Testis (tissue), 2 donors: ENCODE data around the gene SCN4A.

Source experiments
- CTCF ChIP-seq, 3 experiments: fragments of 450-650 bp in 2 of 3; fragments of 200-600 bp in 1 of 3; sonication (generic) in 1 of 3; IDR thresholded peaks; one replicate each; pipeline ENCODE4 v1.5.1; 2016 to 2019; ENCODE audit warnings: antibody characterized with exemption in 3 of 3, mild to moderate bottlenecking in 2 of 3, moderate library complexity in 1 of 3
- POLR2A ChIP-seq: fragments of 450-650 bp; IDR thresholded peaks from one replicate; pipeline ENCODE4 v1.6.1; 2017; ENCODE audit warnings: antibody characterized with exemption, mild to moderate bottlenecking, moderate library complexity

DNA sequence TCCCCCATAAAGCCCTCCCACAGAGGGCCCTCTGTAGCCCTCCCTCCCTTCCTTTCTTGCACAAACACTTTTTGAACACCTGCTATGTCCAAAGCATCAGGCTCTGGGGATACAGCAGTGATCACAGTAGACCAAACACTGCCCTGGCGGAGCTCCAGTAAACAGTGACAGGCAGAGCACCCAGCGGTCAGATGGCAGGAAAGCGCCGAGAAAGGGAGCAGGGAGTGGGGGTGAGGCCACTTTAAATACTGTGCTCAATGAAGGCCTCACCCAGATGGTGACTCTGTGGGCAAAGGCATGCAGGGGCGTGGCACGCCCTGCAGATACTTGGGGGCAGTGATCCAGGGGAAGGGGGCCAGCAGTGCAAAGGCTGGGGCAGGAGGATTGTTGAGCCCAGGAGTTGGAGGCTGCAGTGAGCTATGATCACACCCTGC, 33.0 kb upstream of the SCN4A start:
- TF ChIP-seq CTCF (IDR thresholded peaks at IDR 0.05): no peak
- no peak for TF ChIP-seq POLR2A
